ENCODE results near the gene MED25. TPM values are rescaled to one million over a fixed set of nuclear protein-coding genes. Genes with fewer than 3 reads are reported as not detected.
A peak's percentile ranks its signal among the peaks of the same experiment; 100 is the strongest.

MED25 gene
- total and polyA plus RNA-seq, 4 donors: 42.6 to 75.2 (median 48.1) TPM

DNA sequence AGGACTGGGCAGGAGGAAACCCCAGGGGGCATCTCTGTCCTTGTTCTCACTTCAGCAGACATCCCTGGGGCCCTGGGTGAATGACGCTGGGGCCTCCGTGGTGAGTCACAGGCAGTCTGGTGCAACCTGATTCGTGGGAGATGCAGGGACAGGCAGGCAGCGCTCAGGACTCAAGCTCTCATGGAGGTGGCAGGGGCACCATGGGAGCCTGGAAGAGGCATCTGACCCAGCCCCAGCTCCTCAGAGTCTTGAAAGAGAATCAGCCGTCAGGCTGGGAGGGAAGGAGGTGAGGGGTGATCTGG, 18.9 kb downstream of the MED25 start:
- no peak overlapping the region for H3K27ac ChIP-seq (ENCODE audit: low read depth in 1 of 2, low read length in 1 of 2)
- WGBS, 2 donors: 91 to 96% methylated on average over 5 of the region's 5 CpGs
- no peak for TF ChIP-seq CTCF (IDR thresholded peaks at IDR 0.05; ENCODE audit: control extremely low read depth, extremely low read depth)
- no peaks in the 10 kb centered on the region for H3K9me3 ChIP-seq (ENCODE audit: control insufficient read depth in 4 of 4, insufficient read depth in 3 of 4, low read length in 3 of 4)
- H3K36me3 ChIP-seq (ENCODE audit: control insufficient read depth in 4 of 4, insufficient read depth in 4 of 4, low read length in 4 of 4): peaks cover 15 to 64% (median 52%) of the 10 kb centered on the region in 4 donors
- DNase-seq (no peak), ATAC-seq (ENCODE audit: insufficient read depth, low FRiP score) (no peak)
- H3K9ac ChIP-seq (ENCODE audit: insufficient read depth in 1 of 2, low read length in 2 of 2): no peak overlapping the region
- peaks cover 0 to 22% (median 0%) of the 10 kb centered on the region in 5 donors for H3K4me1 ChIP-seq (ENCODE audit: control insufficient read depth in 5 of 5, insufficient read depth in 5 of 5, low read length in 5 of 5)
- no peak overlapping the region for H3K4me3 ChIP-seq
- H3K27me3 ChIP-seq (ENCODE audit: control insufficient read depth in 3 of 3, insufficient read depth in 3 of 3, low read length in 2 of 3): no peaks in the 10 kb centered on the region

DNA sequence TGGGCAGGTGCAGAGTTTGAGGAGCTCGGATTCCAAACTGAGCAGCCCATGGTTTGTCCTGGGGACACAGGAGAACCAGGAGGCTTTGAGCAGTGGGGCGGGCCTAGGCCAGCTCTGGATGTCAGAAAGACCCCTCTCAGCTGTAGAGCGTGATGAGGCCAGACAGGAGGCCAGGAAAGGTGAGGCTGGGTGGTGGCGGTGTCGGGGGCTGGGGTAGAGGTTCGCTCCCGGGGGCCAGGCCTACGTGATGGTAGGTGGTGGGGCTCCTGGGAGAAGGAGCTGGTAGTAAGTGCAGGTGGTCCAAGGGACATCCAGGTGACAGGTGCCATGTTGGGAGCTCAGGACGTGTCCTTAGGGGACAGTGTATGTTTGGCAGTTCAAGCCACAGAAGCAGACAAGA, 19.3 kb downstream of the MED25 start:
- Histone ChIP-seq H3K4me3 (no peak overlapping the region), H3K36me3 (ENCODE audit: control insufficient read depth in 4 of 4, insufficient read depth in 4 of 4, low read length in 4 of 4) (peaks cover 15 to 60% (median 49%) of the 10 kb centered on the region in 4 donors), H3K27me3 (ENCODE audit: control insufficient read depth in 3 of 3, insufficient read depth in 3 of 3, low read length in 2 of 3) (no peaks in the 10 kb centered on the region), H3K9ac (ENCODE audit: insufficient read depth in 1 of 2, low read length in 2 of 2) (no peak overlapping the region), H3K9me3 (ENCODE audit: control insufficient read depth in 4 of 4, insufficient read depth in 3 of 4, low read length in 3 of 4) (no peaks in the 10 kb centered on the region), H3K27ac (ENCODE audit: low read depth in 1 of 2, low read length in 1 of 2) (no peak overlapping the region), H3K4me1 (ENCODE audit: control insufficient read depth in 5 of 5, insufficient read depth in 5 of 5, low read length in 5 of 5) (peaks cover 0 to 22% (median 0%) of the 10 kb centered on the region in 5 donors)
- 97 to 98% methylated on average over 9 of the region's 9 CpGs for WGBS, 2 donors
- DNase-seq: no peak
- ATAC-seq (ENCODE audit: insufficient read depth, low FRiP score): no peak
- no peak for TF ChIP-seq CTCF (IDR thresholded peaks at IDR 0.05; ENCODE audit: control extremely low read depth, extremely low read depth)

DNA sequence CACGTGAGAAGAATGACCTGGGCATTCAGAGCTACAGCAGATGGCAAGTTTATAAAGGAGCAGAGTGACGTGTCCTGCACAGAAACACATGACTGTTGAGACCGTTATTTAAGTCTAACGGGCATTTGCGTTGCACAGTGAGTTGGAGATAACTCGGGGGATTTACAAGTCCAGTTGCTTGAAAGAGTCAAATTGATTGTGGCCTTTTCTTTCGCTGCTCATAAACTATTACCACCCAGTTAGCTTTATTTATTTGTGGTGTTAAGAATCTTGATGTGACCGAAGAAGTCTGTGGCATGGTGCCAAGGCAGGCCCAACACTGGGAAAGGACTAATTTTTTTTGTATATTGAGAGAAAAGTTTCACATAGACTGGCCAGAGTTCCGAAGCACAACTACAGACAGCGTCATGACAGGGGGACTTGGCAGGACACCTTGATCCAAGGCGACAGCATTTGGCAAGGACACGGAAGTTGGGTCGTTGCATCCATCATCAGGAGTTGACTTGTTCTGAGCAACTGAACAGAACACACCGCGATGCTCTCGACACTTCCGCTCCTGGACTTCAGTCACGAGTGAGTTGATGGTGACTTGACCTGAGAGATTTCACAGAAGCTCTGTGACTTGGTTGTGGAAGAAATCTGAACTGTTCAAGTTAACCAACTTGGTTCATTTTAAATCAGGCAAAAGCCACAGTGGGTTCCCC, 20.9 kb downstream of the MED25 start:
- DNase-seq (peak; percentile 62 to 74 (median 73)), ATAC-seq (ENCODE audit: insufficient read depth, low FRiP score) (no peak)
- no peak for TF ChIP-seq CTCF (IDR thresholded peaks at IDR 0.05; ENCODE audit: control extremely low read depth, extremely low read depth)
- Histone ChIP-seq H3K27ac (ENCODE audit: low read depth in 1 of 2, low read length in 1 of 2) (no peak overlapping the region), H3K4me1 (ENCODE audit: control insufficient read depth in 5 of 5, insufficient read depth in 5 of 5, low read length in 5 of 5) (peaks cover 0 to 22% (median 0%) of the 10 kb centered on the region in 5 donors), H3K9me3 (ENCODE audit: control insufficient read depth in 4 of 4, insufficient read depth in 3 of 4, low read length in 3 of 4) (no peaks in the 10 kb centered on the region), H3K9ac (ENCODE audit: insufficient read depth in 1 of 2, low read length in 2 of 2) (no peak overlapping the region), H3K27me3 (ENCODE audit: control insufficient read depth in 3 of 3, insufficient read depth in 3 of 3, low read length in 2 of 3) (no peaks in the 10 kb centered on the region), H3K36me3 (ENCODE audit: control insufficient read depth in 4 of 4, insufficient read depth in 4 of 4, low read length in 4 of 4) (peaks cover 12 to 48% (median 42%) of the 10 kb centered on the region in 4 donors), H3K4me3 (no peak overlapping the region)
- WGBS, 2 donors: 86 to 92% methylated on average over 18 of the region's 18 CpGs

GRCh38 chr19:49839713-49840112, 21.6 kb downstream of the MED25 start:
- H3K4me3 ChIP-seq: no peak overlapping the region
- TF ChIP-seq CTCF (IDR thresholded peaks at IDR 0.05; ENCODE audit: control extremely low read depth, extremely low read depth): no peak
- WGBS, 2 donors: 93 to 97% methylated on average over 11 of the region's 11 CpGs
- no peaks in the 10 kb centered on the region for H3K27me3 ChIP-seq (ENCODE audit: control insufficient read depth in 3 of 3, insufficient read depth in 3 of 3, low read length in 2 of 3)
- ATAC-seq (ENCODE audit: insufficient read depth, low FRiP score) (no peak), DNase-seq (peak in 1 of 3 donors; percentile 59)
- H3K27ac ChIP-seq (ENCODE audit: low read depth in 1 of 2, low read length in 1 of 2): no peak overlapping the region
- H3K9ac ChIP-seq (ENCODE audit: insufficient read depth in 1 of 2, low read length in 2 of 2): no peak overlapping the region
- H3K4me1 ChIP-seq (ENCODE audit: control insufficient read depth in 5 of 5, insufficient read depth in 5 of 5, low read length in 5 of 5): peaks cover 0 to 22% (median 0%) of the 10 kb centered on the region in 5 donors
- H3K9me3 ChIP-seq (ENCODE audit: control insufficient read depth in 4 of 4, insufficient read depth in 3 of 4, low read length in 3 of 4): no peaks in the 10 kb centered on the region
- H3K36me3 ChIP-seq (ENCODE audit: control insufficient read depth in 4 of 4, insufficient read depth in 4 of 4, low read length in 4 of 4): peaks cover 8 to 41% (median 37%) of the 10 kb centered on the region in 4 donors
